Liver (tissue), 9 donors: ENCODE data around the gene BEST2. TPM values are rescaled to one million over a fixed set of nuclear protein-coding genes. Genes with fewer than 3 reads are reported as not detected.

ENCODE experiments used
- DNase-seq: peaks from one replicate; pipeline ENCODE4 v3.0.0-alpha.2; 2017; ENCODE audit warnings: low spot score
- H3K27ac ChIP-seq, 2 donors: one replicate each; pipeline ENCODE4 v1.7.0; 2013; ENCODE audit warnings: inconsistent platforms in 2 of 2, low read length in 2 of 2, control low read depth in 1 of 2, low read depth in 1 of 2, mild to moderate bottlenecking in 1 of 2
- H3K27me3 ChIP-seq, 4 donors: one replicate each; pipeline versions ENCODE4 v1.6.1 to v1.7.0; 2013; ENCODE audit warnings: low read length in 3 of 4, inconsistent platforms in 1 of 4, mild to moderate bottlenecking in 1 of 4, moderate library complexity in 1 of 4; ENCODE audit not compliant: control insufficient read depth in 4 of 4, insufficient read depth in 4 of 4
- H3K36me3 ChIP-seq, 4 donors: one replicate each; pipeline versions ENCODE4 v1.6.1 to v1.7.0; 2013; ENCODE audit warnings: low read length in 3 of 4, mild to moderate bottlenecking in 3 of 4, low read depth in 1 of 4, moderate library complexity in 1 of 4; ENCODE audit not compliant: control insufficient read depth in 4 of 4, insufficient read depth in 3 of 4
- H3K4me1 ChIP-seq, 4 donors: one replicate each; pipeline versions ENCODE4 v1.6.1 to v1.7.0; 2013; ENCODE audit warnings: low read length in 3 of 4, mild to moderate bottlenecking in 3 of 4, moderate library complexity in 1 of 4; ENCODE audit not compliant: control insufficient read depth in 4 of 4, insufficient read depth in 4 of 4
- H3K4me3 ChIP-seq, 3 donors: one replicate each; pipeline versions ENCODE4 v1.6.1 to v1.7.0; 2013; ENCODE audit warnings: low read length in 3 of 3, control low read depth in 1 of 3, low read depth in 1 of 3, mild to moderate bottlenecking in 1 of 3
- H3K9ac ChIP-seq, 2 donors: one replicate each; pipeline ENCODE4 v1.7.0; 2013; ENCODE audit warnings: low read length in 2 of 2, mild to moderate bottlenecking in 2 of 2, moderate library complexity in 2 of 2, control low read depth in 1 of 2, low read depth in 1 of 2
- H3K9me3 ChIP-seq, 4 donors: one replicate each; pipeline versions ENCODE4 v1.6.1 to v1.7.0; 2013; ENCODE audit warnings: low read length in 3 of 4; ENCODE audit not compliant: control insufficient read depth in 4 of 4
- ATF3 ChIP-seq: IDR thresholded peaks from 2 replicates; pipeline ENCODE4 v1.6.1; 2016; ENCODE audit warnings: antibody characterized with exemption
- CTCF ChIP-seq: fragments of 150-350 bp; IDR thresholded peaks from 2 replicates; pipeline ENCODE4 v1.5.1; 2017; ENCODE audit warnings: improper control_type of control experiment, low read depth, low read length; ENCODE audit not compliant: missing input control
- EGR1 ChIP-seq, 2 donors: IDR thresholded peaks; 2 replicates each; pipeline ENCODE4 v1.6.1; 2016 to 2018; ENCODE audit warnings: antibody characterized with exemption in 2 of 2, low read depth in 2 of 2
- FOXA1 ChIP-seq: IDR thresholded peaks from 2 replicates; pipeline ENCODE4 v1.6.1; 2016; ENCODE audit warnings: antibody characterized with exemption
- FOXA2 ChIP-seq: IDR thresholded peaks from 2 replicates; pipeline ENCODE4 v1.6.1; 2016; ENCODE audit warnings: antibody characterized with exemption
- GABPA ChIP-seq, 2 donors: IDR thresholded peaks in 1 of 2; conservative IDR thresholded peaks in 1 of 2; 2 replicates each; pipeline ENCODE4 v1.6.1; 2016; ENCODE audit warnings: antibody characterized with exemption in 2 of 2, mild to moderate bottlenecking in 1 of 2, moderate library complexity in 1 of 2
- HNF4A ChIP-seq, 2 donors: conservative IDR thresholded peaks; 2 replicates each; pipeline ENCODE4 v1.6.1; 2016; ENCODE audit warnings: antibody characterized with exemption in 2 of 2, mild to moderate bottlenecking in 2 of 2
- HNF4G ChIP-seq: IDR thresholded peaks from 2 replicates; pipeline ENCODE4 v1.6.1; 2016; ENCODE audit warnings: antibody characterized with exemption
- JUND ChIP-seq, 2 donors: IDR thresholded peaks; 2 replicates each; pipeline ENCODE4 v1.6.1; 2016; ENCODE audit warnings: antibody characterized with exemption in 2 of 2
- MAX ChIP-seq: IDR thresholded peaks from 2 replicates; pipeline ENCODE4 v1.6.1; 2016; ENCODE audit warnings: antibody characterized with exemption
- REST ChIP-seq: IDR thresholded peaks from 2 replicates; pipeline ENCODE4 v1.6.1; 2016; ENCODE audit warnings: antibody characterized with exemption, mild to moderate bottlenecking
- RXRA ChIP-seq, 2 donors: IDR thresholded peaks; 2 replicates each; pipeline ENCODE4 v1.6.1; 2017 to 2018; ENCODE audit warnings: antibody characterized with exemption in 2 of 2, mild to moderate bottlenecking in 1 of 2
- SP1 ChIP-seq: IDR thresholded peaks from 2 replicates; pipeline ENCODE4 v1.6.1; 2018; ENCODE audit warnings: antibody characterized with exemption, mild to moderate bottlenecking
- TAF1 ChIP-seq: conservative IDR thresholded peaks from 2 replicates; pipeline ENCODE4 v1.6.1; 2016; ENCODE audit warnings: antibody characterized with exemption, mild to moderate bottlenecking
- YY1 ChIP-seq: IDR thresholded peaks from 2 replicates; pipeline ENCODE4 v1.6.1; 2016; ENCODE audit warnings: antibody characterized with exemption, mild to moderate bottlenecking
- ZBTB33 ChIP-seq: IDR thresholded peaks from 2 replicates; pipeline ENCODE4 v1.6.1; 2016; ENCODE audit warnings: antibody characterized with exemption
- WGBS: extraction: QIAGEN DNeasy Blood & Tissue Kit; methylation state at CpG from one replicate; pipeline ENCODE4 v1.1.7; 2013; 5-methylcytosine and 5-hydroxymethylcytosine counted together
- polyA plus RNA-seq, 2 donors: library from polyadenylated mRNA; stranded (reverse) in 1 of 2; unstranded in 1 of 2; fragments of 200-250 nt in 1 of 2; fragments of >200 nt in 1 of 2; fragmentation: Nextera tagmentation in 1 of 2; extraction: Ambion mirVana in 1 of 2; gene quantifications; one replicate each; pipeline versions ENCODE4 v1.2.1 to v1.2.3, GENCODE V29; 2013 to 2015
- total RNA-seq, 2 donors: library from RNA; depleted of rRNA; stranded (reverse); fragments of >200 nt; gene quantifications; one replicate each; pipeline ENCODE4 v1.2.3, GENCODE V29; 2014
- donor health status: healthy.
- donor health status: healthy.
- donor health status: healthy.
- donor health status: healthy.
- donor health status: healthy.

Gene BEST2
- total and polyA plus RNA-seq, 4 donors = not detected

GRCh38 chr19:12703046-12703445 lies 48.5 kb upstream of the BEST2 start:
- peaks cover 28 to 67% (median 33%) of the 10 kb centered on the region in 4 donors for H3K36me3 ChIP-seq
- no peak overlapping the region for H3K9ac ChIP-seq
- WGBS = 88% methylated on average over 9 of the region's 9 CpGs

GRCh38 chr19:12705169-12705568 lies 46.4 kb upstream of the BEST2 start:
- Histone ChIP-seq H3K4me1 (no peaks in the 10 kb centered on the region), H3K4me3 (no peak overlapping the region), H3K9ac (no peak overlapping the region), H3K27me3 (no peaks in the 10 kb centered on the region), H3K9me3 (no peaks in the 10 kb centered on the region), H3K36me3 (peaks cover 34 to 77% (median 41%) of the 10 kb centered on the region in 4 donors), H3K27ac (no peak overlapping the region)
- 96% methylated on average over 13 of the region's 13 CpGs for WGBS
- DNase-seq = no peak
- TF ChIP-seq YY1 (no peak), ATF3 (no peak), REST (no peak), FOXA2 (no peak), EGR1 (IDR thresholded peaks at IDR 0.05; ENCODE audit: low read depth in 2 of 2) (no peak), RXRA (IDR thresholded peaks at IDR 0.05) (no peak), HNF4G (no peak), HNF4A (conservative IDR thresholded peaks at IDR 0.05) (no peak), CTCF (no peak), JUND (IDR thresholded peaks at IDR 0.05) (no peak)

More at GRCh38 chr19:12703046-12703445, 48.5 kb upstream of the BEST2 start:
- Histone ChIP-seq H3K27ac (no peak overlapping the region), H3K27me3 (no peaks in the 10 kb centered on the region), H3K9me3 (no peaks in the 10 kb centered on the region), H3K4me3 (no peak overlapping the region), H3K4me1 (no peaks in the 10 kb centered on the region)
- TF ChIP-seq FOXA1 = no peak
- no peak for TF ChIP-seq TAF1
- TF ChIP-seq SP1 = peak; percentile 32
- no peak for TF ChIP-seq FOXA2
- no peak for DNase-seq

GRCh38 chr19:12705654-12706331 lies 45.8 kb upstream of the BEST2 start:
- no peak for TF ChIP-seq GABPA (IDR thresholded peaks at IDR 0.05 in 1 of 2, conservative IDR thresholded peaks at IDR 0.05 in 1 of 2)
- no peak for TF ChIP-seq FOXA2
- TF ChIP-seq MAX = no peak
- TF ChIP-seq SP1 = no peak
- no peak for TF ChIP-seq JUND (IDR thresholded peaks at IDR 0.05)
- TF ChIP-seq FOXA1 = no peak
- TF ChIP-seq ATF3 = no peak
- no peak for TF ChIP-seq ZBTB33
- TF ChIP-seq EGR1 (IDR thresholded peaks at IDR 0.05; ENCODE audit: low read depth in 2 of 2) = no peak
- no peak for TF ChIP-seq YY1
- TF ChIP-seq TAF1 = no peak
- H3K4me1 ChIP-seq = no peaks in the 10 kb centered on the region

More at GRCh38 chr19:12705654-12706331, 45.8 kb upstream of the BEST2 start:
- Histone ChIP-seq H3K9ac (no peak overlapping the region), H3K27me3 (no peaks in the 10 kb centered on the region), H3K9me3 (no peaks in the 10 kb centered on the region), H3K4me3 (no peak overlapping the region), H3K27ac (no peak overlapping the region), H3K36me3 (peaks cover 37 to 78% (median 44%) of the 10 kb centered on the region in 4 donors)
- no peak for DNase-seq
- WGBS = 93% methylated on average over 29 of the region's 29 CpGs
